CD4-positive, alpha-beta T cell (primary cell): ENCODE data around the gene TBC1D19. TPM values are rescaled to one million over a fixed set of nuclear protein-coding genes. Genes with fewer than 3 reads are reported as not detected.

Source experiments
- ATAC-seq: fragments of 200-7000 bp; cut with Tn5 transposase; one replicate; pipeline ENCODE4 v1.10.0; 2022; ENCODE audit warnings: mild to moderate bottlenecking; ENCODE audit not compliant: poor library complexity
- CTCF ChIA-PET: fragments of 350-600 bp; sonication (Branson Sonifier 250); formaldehyde crosslinking; loops from one replicate; lab custom pipeline; 2021; ENCODE audit warnings: antibody characterized with exemption, inconsistent platforms; lab: Charles Lee
- POLR2A ChIA-PET: fragments of 350-600 bp; sonication (Branson Sonifier 250); formaldehyde crosslinking; loops from one replicate; lab custom pipeline; 2021; ENCODE audit warnings: antibody characterized with exemption, inconsistent platforms; lab: Charles Lee
- DNase-seq, 14 experiments: peaks; one replicate each; pipeline ENCODE4 v3.0.0-alpha.2; 2013 to 2020; ENCODE audit warnings: mixed read lengths in 2 of 14
- H3K27ac ChIP-seq, 2 donors: one replicate each; pipeline versions ENCODE4 v1.5.1 to v1.7.0; 2013; ENCODE audit warnings: low read length in 2 of 2, low read depth in 1 of 2, mild to moderate bottlenecking in 1 of 2
- H3K27me3 ChIP-seq, 2 experiments: 1 replicate in 1 of 2; 2 replicates in 1 of 2; pipeline versions ENCODE4 v1.6.1 to v1.7.0; 2013; ENCODE audit warnings: low read length in 2 of 2, control low read depth in 1 of 2, mild to moderate bottlenecking in 1 of 2, moderate library complexity in 1 of 2; ENCODE audit not compliant: insufficient read depth in 2 of 2, control insufficient read depth in 1 of 2
- H3K36me3 ChIP-seq: one replicate; pipeline ENCODE4 v1.6.1; 2013; ENCODE audit warnings: low read length, control low read depth; ENCODE audit not compliant: insufficient read depth
- H3K4me1 ChIP-seq: one replicate; pipeline ENCODE4 v1.6.1; 2013; ENCODE audit warnings: low read length, control low read depth; ENCODE audit not compliant: insufficient read depth
- H3K4me3 ChIP-seq: one replicate; pipeline ENCODE4 v1.5.1; 2013; ENCODE audit warnings: mild to moderate bottlenecking, low read length, moderate library complexity
- H3K9me3 ChIP-seq, 2 experiments: 1 replicate in 1 of 2; 2 replicates in 1 of 2; pipeline versions ENCODE4 v1.6.1 to v1.7.0; 2013; ENCODE audit warnings: low read length in 2 of 2, mild to moderate bottlenecking in 2 of 2, control low read depth in 1 of 2, moderate library complexity in 1 of 2; ENCODE audit not compliant: control insufficient read depth in 1 of 2, insufficient read depth in 1 of 2
- H3K27ac Mint-ChIP-seq: one replicate; pipeline ENCODE4 v1.8.0; 2020; ENCODE audit warnings: mixed read lengths
- H3K27me3 Mint-ChIP-seq: one replicate; pipeline ENCODE4 v1.8.0; 2021; ENCODE audit warnings: mixed read lengths
- H3K36me3 Mint-ChIP-seq: one replicate; pipeline ENCODE4 v1.8.0; 2021; ENCODE audit warnings: low read depth, mixed read lengths
- H3K4me1 Mint-ChIP-seq: one replicate; pipeline ENCODE4 v1.8.0; 2021; ENCODE audit warnings: low read depth, mixed read lengths
- H3K4me3 Mint-ChIP-seq: one replicate; pipeline ENCODE4 v1.8.0; 2020; ENCODE audit warnings: mild to moderate bottlenecking, mixed read lengths
- H3K9me3 Mint-ChIP-seq: one replicate; pipeline ENCODE4 v1.8.0; 2020; ENCODE audit warnings: mixed read lengths
- CTCF ChIP-seq: fragments of 200-600 bp; IDR thresholded peaks from one replicate; pipeline ENCODE4 v1.8.0; 2022; ENCODE audit warnings: antibody characterized with exemption, mild to moderate bottlenecking
- intact Hi-C, 2 experiments: fragments of 100-400 bp; cut with DNase I in 1 of 2; cut with micrococcal nuclease in 1 of 2; formaldehyde crosslinking; loops; one replicate each; pipeline versions ENCODE4 v1.15.1 to v1.9.0; 2023 to 2025; cut with DNase I, micrococcal nuclease
- total RNA-seq, 174 experiments: library from RNA in 2 of 174; stranded (reverse) in 2 of 174; gene quantifications; one replicate each; pipeline ENCODE4 v1.2.3 and lab custom pipeline; 2021 to 2026

The TBC1D19 gene
- total RNA-seq, 2 experiments from 2014 or later, result 4.0 to 4.8 TPM

- H3K9me3 ChIP-seq, result no peaks in the 10 kb centered on the region
- H3K4me1 ChIP-seq, result no peaks in the 10 kb centered on the region
- H3K27ac Mint-ChIP-seq, result no peak overlapping the region
- peaks cover 50% of the 10 kb centered on the region for H3K36me3 Mint-ChIP-seq
- no peaks in the 10 kb centered on the region for H3K27me3 Mint-ChIP-seq
- H3K4me3 ChIP-seq, result no peak overlapping the region
- H3K36me3 ChIP-seq, result no peaks in the 10 kb centered on the region
- no peak overlapping the region for H3K27ac ChIP-seq
- TF ChIP-seq CTCF, result no peak
- H3K9me3 Mint-ChIP-seq, result peaks cover 9% of the 10 kb centered on the region
- ChIA-PET CTCF (no interaction called here), POLR2A (no interaction called here)
- ATAC-seq (no peak), DNase-seq (no peak)
- no peak overlapping the region for H3K4me3 Mint-ChIP-seq
- H3K27me3 ChIP-seq, result no peaks in the 10 kb centered on the region
- intact Hi-C loops, result no loop called here
- H3K4me1 Mint-ChIP-seq, result no peaks in the 10 kb centered on the region
These were observed 64.4 kb downstream of the TBC1D19 start for GRCh38 chr4:26648260-26648659.

- Mint-ChIP-seq H3K36me3 (peaks cover 59% of the 10 kb centered on the region), H3K4me1 (no peaks in the 10 kb centered on the region), H3K4me3 (no peak overlapping the region), H3K27ac (no peak overlapping the region), H3K9me3 (no peaks in the 10 kb centered on the region), H3K27me3 (no peaks in the 10 kb centered on the region)
- TF ChIP-seq CTCF, result no peak
- peaks cover 0 to 5% of the 10 kb centered on the region in 2 experiments for H3K9me3 ChIP-seq
- CTCF ChIA-PET, result no interaction called here
- H3K4me3 ChIP-seq, result no peak overlapping the region
- H3K4me1 ChIP-seq, result no peaks in the 10 kb centered on the region
- H3K27me3 ChIP-seq, result no peaks in the 10 kb centered on the region
- no peak for ATAC-seq
- peaks cover 17% of the 10 kb centered on the region for H3K36me3 ChIP-seq
- no peak for DNase-seq
- H3K27ac ChIP-seq, result no peak overlapping the region
- intact Hi-C loops, result no loop called here
- POLR2A ChIA-PET, result no interaction called here
These were observed 76.4 kb downstream of the TBC1D19 start for GRCh38 chr4:26660261-26660660.

- peaks cover 28% of the 10 kb centered on the region for H3K36me3 Mint-ChIP-seq
- Histone ChIP-seq H3K4me3 (no peak overlapping the region), H3K9me3 (no peaks in the 10 kb centered on the region), H3K27me3 (no peaks in the 10 kb centered on the region), H3K27ac (no peak overlapping the region), H3K4me1 (no peaks in the 10 kb centered on the region), H3K36me3 (peaks cover 17% of the 10 kb centered on the region)
- H3K27ac Mint-ChIP-seq, result no peak overlapping the region
- no peak for TF ChIP-seq CTCF
- no peaks in the 10 kb centered on the region for H3K9me3 Mint-ChIP-seq
- H3K4me3 Mint-ChIP-seq, result no peak overlapping the region
- no peaks in the 10 kb centered on the region for H3K4me1 Mint-ChIP-seq
- CTCF ChIA-PET, result interaction anchor here (0.8 kb wide), 1 partner anchor 19 kb away, joined by 3 read pairs; no protein-coding TSS in a partner anchor
- no peak for ATAC-seq
- intact Hi-C loops, result no loop called here
- POLR2A ChIA-PET, result no interaction called here
- DNase-seq, result no peak
- H3K27me3 Mint-ChIP-seq, result no peaks in the 10 kb centered on the region
These were observed 80.0 kb downstream of the TBC1D19 start for GRCh38 chr4:26663888-26664287.
